Measurements from ENCODE around the gene SMARCA2.

The SMARCA2 gene

DNA sequence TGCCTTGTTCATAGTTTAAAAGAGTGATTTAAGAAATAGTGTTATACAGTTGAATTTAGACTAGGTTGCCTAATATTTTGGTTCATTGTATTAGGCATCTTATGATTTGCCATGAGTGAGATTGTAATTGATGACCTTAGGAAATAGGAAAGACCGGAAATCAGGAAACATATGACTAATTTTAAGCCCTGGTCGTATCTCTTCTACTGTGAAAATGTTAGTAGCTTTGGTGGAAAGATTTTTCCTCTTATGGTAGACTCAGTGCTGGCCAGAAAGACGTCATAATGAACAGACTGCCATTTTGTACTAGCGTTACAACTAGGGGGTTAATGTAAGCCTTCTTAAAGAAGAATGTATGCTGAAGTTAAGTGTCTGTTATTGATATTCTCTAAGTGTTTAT is 21.7 kb downstream of the SMARCA2 start:
- DNase-seq (ENCODE audit: low read depth) = no peak
- TF ChIP-seq, protein P1, sequence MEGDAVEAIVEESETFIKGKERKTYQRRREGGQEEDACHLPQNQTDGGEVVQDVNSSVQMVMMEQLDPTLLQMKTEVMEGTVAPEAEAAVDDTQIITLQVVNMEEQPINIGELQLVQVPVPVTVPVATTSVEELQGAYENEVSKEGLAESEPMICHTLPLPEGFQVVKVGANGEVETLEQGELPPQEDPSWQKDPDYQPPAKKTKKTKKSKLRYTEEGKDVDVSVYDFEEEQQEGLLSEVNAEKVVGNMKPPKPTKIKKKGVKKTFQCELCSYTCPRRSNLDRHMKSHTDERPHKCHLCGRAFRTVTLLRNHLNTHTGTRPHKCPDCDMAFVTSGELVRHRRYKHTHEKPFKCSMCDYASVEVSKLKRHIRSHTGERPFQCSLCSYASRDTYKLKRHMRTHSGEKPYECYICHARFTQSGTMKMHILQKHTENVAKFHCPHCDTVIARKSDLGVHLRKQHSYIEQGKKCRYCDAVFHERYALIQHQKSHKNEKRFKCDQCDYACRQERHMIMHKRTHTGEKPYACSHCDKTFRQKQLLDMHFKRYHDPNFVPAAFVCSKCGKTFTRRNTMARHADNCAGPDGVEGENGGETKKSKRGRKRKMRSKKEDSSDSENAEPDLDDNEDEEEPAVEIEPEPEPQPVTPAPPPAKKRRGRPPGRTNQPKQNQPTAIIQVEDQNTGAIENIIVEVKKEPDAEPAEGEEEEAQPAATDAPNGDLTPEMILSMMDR (IDR thresholded peaks at IDR 0.05; ENCODE audit: insufficient read depth, low read depth, low read length, missing control alignments) = no peak
- no peak overlapping the region for H3K4me3 ChIP-seq (ENCODE audit: low read length)

DNA sequence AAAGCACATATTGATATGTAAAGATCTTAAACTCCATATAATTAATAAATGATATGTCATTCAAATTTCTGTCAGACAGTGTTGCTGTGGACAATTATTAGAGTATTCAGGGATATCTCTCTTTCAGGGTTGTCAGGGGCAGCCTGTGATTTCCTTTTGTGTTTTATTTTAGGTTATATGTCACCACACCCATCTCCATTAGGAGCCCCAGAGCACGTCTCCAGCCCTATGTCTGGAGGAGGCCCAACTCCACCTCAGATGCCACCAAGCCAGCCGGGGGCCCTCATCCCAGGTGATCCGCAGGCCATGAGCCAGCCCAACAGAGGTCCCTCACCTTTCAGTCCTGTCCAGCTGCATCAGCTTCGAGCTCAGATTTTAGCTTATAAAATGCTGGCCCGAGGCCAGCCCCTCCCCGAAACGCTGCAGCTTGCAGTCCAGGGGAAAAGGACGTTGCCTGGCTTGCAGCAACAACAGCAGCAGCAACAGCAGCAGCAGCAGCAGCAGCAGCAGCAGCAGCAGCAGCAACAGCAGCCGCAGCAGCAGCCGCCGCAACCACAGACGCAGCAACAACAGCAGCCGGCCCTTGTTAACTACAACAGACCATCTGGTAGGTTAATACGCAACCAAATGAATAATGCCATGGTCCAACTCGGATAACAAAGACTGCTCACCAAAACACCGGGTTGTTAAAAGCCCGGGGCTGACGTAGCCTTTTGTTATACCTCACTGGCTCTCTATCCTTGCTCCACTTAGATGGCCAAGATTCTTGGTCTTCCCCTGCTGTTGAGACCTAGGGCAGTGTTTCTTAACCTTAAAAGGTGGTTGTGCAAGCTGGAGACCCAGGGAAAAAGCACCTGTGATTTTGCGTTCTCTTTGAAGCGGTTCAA is 24.4 kb downstream of the SMARCA2 start:
- no peak for DNase-seq (ENCODE audit: low read depth)
- no peak overlapping the region for H3K4me3 ChIP-seq (ENCODE audit: low read length)

DNA sequence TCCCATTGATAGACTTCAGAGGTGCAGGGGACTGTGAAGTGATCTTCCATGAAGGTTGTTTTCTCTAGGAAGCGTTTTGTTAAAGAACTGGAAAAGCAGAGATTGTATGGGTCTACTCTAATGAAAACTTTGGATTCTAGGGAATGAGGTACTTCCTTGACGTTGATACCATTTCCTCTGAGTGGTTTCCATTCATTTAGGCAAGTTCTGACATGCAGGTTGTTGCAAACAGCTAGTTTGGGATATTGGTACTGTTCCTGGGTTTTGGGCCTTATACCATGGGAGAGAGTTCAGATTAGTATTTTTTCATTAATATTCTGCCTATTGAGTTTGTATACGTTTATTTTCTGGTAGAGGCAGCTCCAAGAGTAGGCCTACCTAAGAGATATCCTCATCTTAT is 25.7 kb downstream of the SMARCA2 start:
- DNase-seq (ENCODE audit: low read depth) = peak; percentile 45
- H3K4me3 ChIP-seq (ENCODE audit: low read length) = no peak overlapping the region
- TF ChIP-seq, protein P1 (IDR thresholded peaks at IDR 0.05; ENCODE audit: insufficient read depth, low read depth, low read length, missing control alignments) = no peak

More for the DNA sequence above, 24.4 kb downstream of the SMARCA2 start:
- TF ChIP-seq, protein P1 (IDR thresholded peaks at IDR 0.05; ENCODE audit: insufficient read depth, low read depth, low read length, missing control alignments) = no peak

DNA sequence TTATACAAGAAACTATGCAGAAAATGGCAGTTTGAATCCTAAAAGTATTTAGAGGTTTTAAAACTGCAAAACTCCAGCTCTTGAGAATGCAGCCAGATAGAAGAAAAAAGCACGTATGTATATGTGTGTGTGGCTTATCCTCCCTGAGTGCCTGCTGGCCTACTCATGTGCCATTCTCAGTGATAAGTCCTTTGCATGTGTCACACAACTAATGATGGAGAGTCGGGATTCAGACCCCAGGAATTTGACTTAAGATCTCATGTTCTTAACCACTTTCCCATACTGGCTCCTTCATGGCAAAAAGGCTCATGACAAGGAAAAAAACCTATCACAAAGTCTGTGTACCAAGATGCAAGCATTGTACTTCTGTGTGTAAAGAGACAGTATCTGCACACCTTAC is 26.6 kb downstream of the SMARCA2 start:
- TF ChIP-seq, protein P1 (IDR thresholded peaks at IDR 0.05; ENCODE audit: insufficient read depth, low read depth, low read length, missing control alignments) = no peak
- DNase-seq (ENCODE audit: low read depth) = no peak
- no peak overlapping the region for H3K4me3 ChIP-seq (ENCODE audit: low read length)

DNA sequence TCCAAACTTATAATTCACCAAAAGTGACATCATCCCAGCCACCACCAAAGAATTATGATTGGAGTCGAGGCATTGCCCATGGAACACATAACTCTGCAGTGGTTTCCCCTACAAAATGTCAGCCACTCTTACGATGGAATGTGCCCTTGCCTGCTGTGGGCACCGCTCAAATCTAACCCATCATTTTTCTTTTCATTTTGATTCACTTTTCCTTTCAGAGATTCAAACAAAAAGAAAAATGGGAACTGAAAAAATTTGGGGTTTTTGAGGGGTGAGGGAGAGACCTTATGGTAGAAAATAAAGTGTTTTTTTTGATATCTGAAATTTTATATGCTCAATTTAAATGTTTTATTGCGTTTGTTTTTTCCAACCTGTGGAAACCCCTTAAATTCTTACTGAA is 28.1 kb downstream of the SMARCA2 start:
- TF ChIP-seq, protein P1 (IDR thresholded peaks at IDR 0.05; ENCODE audit: insufficient read depth, low read depth, low read length, missing control alignments) = no peak
- H3K4me3 ChIP-seq (ENCODE audit: low read length) = no peak overlapping the region
- DNase-seq (ENCODE audit: low read depth) = no peak

DNA sequence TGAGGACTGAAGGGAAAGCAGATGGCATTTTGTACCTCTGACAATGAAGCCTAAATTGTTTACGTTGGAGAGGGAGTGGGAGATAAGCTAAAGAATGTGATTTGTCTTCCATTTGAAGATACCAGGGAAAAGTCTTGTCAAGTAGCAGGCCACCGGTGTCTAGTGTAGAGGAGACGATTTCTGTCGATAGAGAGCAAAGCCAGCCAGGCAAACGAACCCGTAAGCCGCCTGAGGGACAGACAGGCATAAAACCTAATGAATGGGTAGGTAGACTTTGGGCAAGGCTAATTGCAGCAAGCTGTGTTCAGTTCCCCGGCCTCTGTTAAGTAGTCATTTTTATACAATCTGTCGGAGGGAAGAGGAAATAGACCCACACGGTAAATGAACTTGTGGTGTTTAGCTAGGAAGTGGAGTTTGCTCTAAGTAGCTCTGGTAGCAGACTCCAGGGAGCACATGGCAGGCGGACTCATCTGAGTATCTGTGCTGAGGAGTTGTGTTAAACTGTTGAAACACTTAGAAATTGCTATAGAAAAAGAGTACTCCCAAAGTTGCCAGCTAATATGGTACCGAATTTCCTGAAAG is 28.8 kb downstream of the SMARCA2 start:
- DNase-seq (ENCODE audit: low read depth) = no peak
- TF ChIP-seq, protein P1 (IDR thresholded peaks at IDR 0.05; ENCODE audit: insufficient read depth, low read depth, low read length, missing control alignments) = no peak

More for the DNA sequence above, 28.8 kb downstream of the SMARCA2 start:
- no peak overlapping the region for H3K4me3 ChIP-seq (ENCODE audit: low read length)
